HG03575 (cell line): Measurements from ENCODE around the gene LAMTOR3.

Experiments
- ATAC-seq: cut with Tn5 transposase; IDR thresholded peaks from one replicate; pipeline ENCODE4 v1.9.1; 2021; ENCODE audit not compliant: unreplicated experiment, insufficient number of reproducible peaks, low FRiP score; ENCODE audit errors: extremely low read depth

LAMTOR3 gene

GRCh38 chr4:99868126-99868596 is 26.1 kb downstream of the LAMTOR3 start:
- peak; percentile 46 for ATAC-seq

DNA sequence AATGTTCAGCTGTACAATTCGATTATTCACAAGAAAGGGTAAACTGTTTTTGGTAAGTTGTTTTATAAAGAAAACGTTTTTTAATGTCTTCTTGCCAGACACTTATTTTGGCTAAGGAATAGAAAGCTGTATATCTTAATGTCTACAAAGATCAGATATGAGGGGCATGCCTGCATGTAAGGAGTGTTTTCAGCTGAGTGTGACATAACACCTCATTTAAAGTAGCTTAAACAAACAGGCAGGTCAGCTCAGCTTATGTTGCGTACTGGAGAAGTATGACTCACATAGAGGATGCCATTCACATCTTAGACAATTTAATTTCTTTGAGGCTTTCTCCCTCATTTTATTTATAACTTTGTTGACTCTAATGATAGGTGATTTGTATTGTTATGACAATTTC is 30.4 kb downstream of the LAMTOR3 start:
- ATAC-seq, result no peak

- no peak for ATAC-seq
Measured at GRCh38 chr4:99861120-99861905, 32.9 kb downstream of the LAMTOR3 start.

GRCh38 chr4:99860521-99860920 is 33.7 kb downstream of the LAMTOR3 start:
- no peak for ATAC-seq

DNA sequence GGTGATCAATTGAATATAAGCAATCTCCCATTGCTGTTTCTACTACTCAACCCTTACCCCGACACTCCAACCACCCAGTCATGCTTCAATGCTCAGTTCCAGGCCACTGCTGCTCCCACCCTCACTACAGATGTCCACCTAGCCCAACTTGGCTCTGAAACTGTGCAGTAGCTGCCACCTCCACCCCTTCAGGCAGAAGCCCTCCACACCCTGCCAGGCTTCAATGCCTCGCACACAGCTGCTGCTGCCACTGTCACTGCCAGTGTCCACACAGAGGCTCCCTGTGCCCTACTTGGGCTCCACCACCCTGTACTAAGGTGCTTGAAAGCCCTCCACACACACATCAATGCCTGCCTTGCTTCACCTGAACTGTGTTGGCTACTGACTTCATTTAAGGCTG is 34.6 kb downstream of the LAMTOR3 start:
- ATAC-seq, result no peak

DNA sequence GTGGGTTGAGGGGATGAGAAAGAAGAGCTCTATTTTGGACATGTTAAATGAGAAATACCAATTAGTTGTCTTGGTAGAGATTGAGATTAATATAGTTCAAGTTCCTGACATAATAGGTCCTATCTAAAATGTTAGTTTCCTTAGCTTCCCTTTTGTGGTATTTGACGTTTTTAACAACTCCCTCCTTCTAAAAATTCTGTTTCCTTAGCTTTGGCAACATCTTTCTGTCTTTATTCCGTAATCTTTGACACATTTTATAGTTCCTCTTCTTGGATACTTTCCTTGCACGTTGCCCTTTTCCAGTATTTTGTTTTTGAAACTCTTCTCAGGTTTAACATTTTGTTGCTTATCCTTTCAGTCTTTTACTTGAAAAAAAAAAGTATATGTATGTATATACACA is 36.9 kb downstream of the LAMTOR3 start:
- ATAC-seq, result no peak

GRCh38 chr4:99856166-99856565 is 38.1 kb downstream of the LAMTOR3 start:
- ATAC-seq, result no peak

GRCh38 chr4:99855678-99856077 is 38.5 kb downstream of the LAMTOR3 start:
- ATAC-seq, result peak; percentile 22

- ATAC-seq, result no peak
Measured at GRCh38 chr4:99853999-99854398, 40.2 kb downstream of the LAMTOR3 start.

DNA sequence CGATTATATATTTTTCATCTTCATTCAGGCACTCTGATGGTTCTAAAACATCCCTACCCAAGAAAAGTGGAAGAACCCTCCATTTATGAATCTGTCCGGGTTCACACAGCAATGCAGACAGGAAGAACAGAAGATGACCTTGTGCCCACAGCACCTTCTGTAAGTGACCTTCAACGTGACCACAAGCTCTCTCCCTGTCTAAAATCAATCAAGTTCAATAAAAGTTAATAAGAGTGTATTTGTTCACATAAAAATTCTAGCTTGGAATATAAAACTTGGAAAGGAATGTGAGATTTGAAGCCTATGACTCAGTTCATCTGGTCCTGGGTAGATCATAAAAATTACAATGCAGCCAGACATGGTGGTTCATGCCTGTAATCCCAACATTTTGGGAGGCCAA is 41.0 kb downstream of the LAMTOR3 start:
- no peak for ATAC-seq

- no peak for ATAC-seq
Measured at GRCh38 chr4:99852199-99852749, 42.0 kb downstream of the LAMTOR3 start.

DNA sequence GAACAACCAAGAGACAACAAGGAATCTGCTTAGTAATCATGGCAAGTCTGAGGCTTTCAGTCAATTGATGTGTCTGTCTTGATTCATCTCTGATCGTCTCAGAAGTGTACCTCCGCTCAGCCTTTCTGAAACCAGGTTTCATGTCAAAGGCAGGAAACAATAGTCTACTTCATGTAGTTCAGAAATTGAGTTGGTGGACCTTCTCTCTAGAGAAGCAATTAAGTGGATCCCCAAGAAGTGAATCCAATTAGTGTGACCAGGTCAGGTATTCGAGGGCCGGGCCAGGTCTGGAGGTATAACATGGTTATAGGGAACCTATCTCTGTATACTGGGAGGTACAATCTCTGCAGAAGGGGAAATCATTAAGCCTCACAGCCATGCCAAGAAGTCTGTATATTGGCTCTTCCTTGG is 45.6 kb downstream of the LAMTOR3 start:
- peak; percentile 24 for ATAC-seq

DNA sequence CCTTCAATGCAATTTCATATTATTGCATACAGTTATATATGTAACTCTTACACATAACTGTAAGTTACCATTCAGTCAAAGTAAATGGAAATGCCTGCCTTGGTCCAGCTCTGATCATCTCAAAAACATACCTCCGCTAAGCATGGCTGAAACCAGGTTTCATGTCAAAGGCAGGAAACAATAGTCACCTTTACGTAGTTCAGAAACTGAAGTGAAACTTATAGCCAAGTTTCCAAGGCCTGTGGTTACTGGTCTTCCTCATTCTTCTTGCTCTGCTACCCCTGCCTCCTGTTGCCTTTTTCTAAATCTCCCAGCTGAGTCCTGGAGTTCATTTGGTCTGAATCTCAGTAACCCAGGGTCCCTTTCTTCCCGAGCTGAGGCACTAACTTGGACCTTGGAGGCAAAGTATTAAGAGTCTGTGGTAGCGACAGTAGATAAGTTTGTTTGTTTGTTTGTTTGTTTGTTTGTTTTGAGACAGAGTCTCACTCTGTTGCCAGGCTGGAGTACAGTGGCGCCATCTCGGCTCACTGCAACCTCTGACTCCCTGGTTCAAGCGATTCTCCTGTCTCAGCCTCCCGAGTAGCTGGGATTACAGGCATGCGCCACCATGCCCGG is 46.8 kb downstream of the LAMTOR3 start:
- peak; percentile 54 for ATAC-seq

DNA sequence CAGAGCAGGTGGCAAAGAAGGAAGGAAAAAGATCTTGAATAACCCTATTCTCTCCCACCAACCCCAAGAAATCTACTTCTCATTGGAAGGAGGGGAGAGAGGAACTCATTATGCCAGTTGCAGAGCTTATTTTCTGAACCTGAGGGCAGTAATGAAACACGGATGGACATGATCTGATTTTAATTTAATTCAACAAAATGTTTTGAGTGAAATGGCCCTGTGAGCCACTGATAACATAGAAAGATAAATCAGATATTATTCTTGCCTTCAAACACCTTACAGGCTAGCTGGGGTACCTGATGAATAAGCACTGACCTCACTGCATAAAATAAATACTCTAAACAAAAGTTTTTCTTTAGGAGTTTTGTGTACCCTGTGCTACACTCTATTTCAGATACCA is 47.3 kb downstream of the LAMTOR3 start:
- no peak for ATAC-seq

DNA sequence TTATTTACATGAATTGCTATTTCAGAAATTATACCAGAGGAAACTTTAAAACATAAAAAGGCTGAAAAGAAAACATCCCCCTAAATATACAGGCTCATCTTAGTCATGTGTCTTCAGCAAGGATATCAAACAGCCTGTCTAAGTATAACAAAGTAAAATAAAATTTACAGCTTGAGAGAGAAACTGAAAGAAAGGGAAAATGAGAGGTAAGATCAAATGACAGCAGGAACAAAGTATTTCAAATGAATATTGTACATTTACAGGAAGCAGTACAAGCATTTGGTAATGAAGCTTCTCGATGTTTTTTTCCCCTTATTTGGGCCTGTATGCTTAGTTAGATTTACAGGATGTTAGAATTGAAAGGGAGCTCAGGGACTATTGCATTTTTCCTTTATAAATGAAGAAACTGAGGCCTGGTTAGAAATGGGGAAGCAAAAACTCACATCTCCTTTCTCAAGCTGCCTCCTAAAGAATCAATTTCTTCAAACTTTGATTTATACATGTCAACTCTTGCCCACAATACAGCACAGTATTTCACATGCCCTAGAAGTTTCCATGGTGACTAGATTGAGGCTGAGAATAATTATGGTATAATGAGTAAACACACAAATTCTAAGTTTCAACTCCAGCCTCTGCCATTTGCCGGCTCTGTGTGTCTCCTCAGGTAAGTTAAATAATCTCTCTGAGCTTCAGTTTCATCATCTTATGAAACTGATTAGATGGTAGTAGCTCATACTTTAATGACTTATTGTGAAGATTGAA is 48.3 kb downstream of the LAMTOR3 start:
- ATAC-seq, result no peak

GRCh38 chr4:99845179-99845578 is 49.0 kb downstream of the LAMTOR3 start:
- ATAC-seq, result no peak

DNA sequence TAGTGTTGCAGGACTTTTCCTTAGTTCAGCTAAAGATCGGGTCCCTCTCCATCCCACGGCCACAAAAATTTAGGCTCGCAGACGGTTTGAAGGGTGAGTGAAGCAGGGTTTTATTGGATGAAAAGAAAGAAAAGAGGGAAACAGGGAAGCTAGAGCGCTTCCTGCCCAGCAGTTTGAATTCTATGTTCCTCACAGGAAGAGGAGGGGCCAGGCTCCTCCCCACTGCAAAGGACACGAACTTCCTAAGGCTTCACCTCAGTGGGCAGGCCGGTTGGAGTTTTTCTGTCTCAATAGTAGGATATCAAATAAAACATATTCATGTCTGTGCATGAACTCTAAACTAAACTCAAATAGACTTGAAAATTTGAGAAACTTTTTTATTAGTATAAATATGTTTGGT is 50.2 kb downstream of the LAMTOR3 start:
- no peak for ATAC-seq

- no peak for ATAC-seq
Measured at GRCh38 chr4:99843413-99843812, 50.8 kb downstream of the LAMTOR3 start.

DNA sequence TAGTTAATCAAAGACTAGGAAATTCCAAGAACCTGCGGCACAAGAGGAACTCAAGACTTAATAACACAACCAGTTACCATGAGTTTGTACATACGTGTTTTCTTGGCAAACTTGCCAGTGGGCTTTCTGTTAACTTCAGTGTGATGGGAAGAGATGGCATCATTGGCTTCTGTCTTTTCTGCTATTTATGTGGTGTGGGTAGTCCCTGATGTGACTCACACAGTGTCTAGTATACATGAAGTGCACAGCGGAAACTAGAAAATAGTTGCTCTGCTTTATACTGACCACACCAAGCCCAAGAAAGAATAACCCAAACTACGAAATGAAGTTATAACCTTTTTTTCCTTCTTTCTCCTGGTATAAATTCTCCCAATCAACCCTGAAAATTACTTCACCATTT is 53.1 kb downstream of the LAMTOR3 start:
- ATAC-seq, result no peak

- ATAC-seq, result no peak
Measured at GRCh38 chr4:99838927-99839326, 55.3 kb downstream of the LAMTOR3 start.
